Omental fat pad (tissue), 4 donors: ENCODE data around the gene TNIK. TPM values are rescaled to one million over a fixed set of nuclear protein-coding genes. Genes with fewer than 3 reads are reported as not detected.

ENCODE experiments used
- ATAC-seq: fragments of 150-250 bp; one replicate; pipeline ENCODE4 v1.9.1; 2016; ENCODE audit warnings: mild to moderate bottlenecking, moderate library complexity; ENCODE audit not compliant: low FRiP score
- DNase-seq: peaks from one replicate; pipeline ENCODE4 v3.0.0-alpha.2; 2019; ENCODE audit warnings: low spot score
- CTCF ChIP-seq, 3 donors: fragments of 450-650 bp; IDR thresholded peaks; one replicate each; pipeline ENCODE4 v1.5.1; 2016 to 2017; ENCODE audit warnings: antibody characterized with exemption in 3 of 3, mild to moderate bottlenecking in 3 of 3, moderate library complexity in 2 of 3
- total RNA-seq, 4 donors: library from RNA; depleted of rRNA; stranded (reverse); fragments of >200 nt; gene quantifications; one replicate each; pipeline ENCODE4 v1.1.0, GENCODE V29; 2016

The TNIK gene
- total RNA-seq, 4 donors from 2014 or later, result 3.9 to 12.8 (median 6.5) TPM

GRCh38 chr3:171229173-171229572, 231.0 kb downstream of the TNIK start:
- no peak for ATAC-seq
- DNase-seq, result no peak
- no peak for TF ChIP-seq CTCF (IDR thresholded peaks at IDR 0.05)

GRCh38 chr3:171228240-171228639, 232.0 kb downstream of the TNIK start:
- no peak for ATAC-seq
- no peak for TF ChIP-seq CTCF (IDR thresholded peaks at IDR 0.05)
- DNase-seq, result no peak

- ATAC-seq, result no peak
- no peak for DNase-seq
- no peak for TF ChIP-seq CTCF (IDR thresholded peaks at IDR 0.05)
Observed at GRCh38 chr3:171227828-171228227, 232.4 kb downstream of the TNIK start.

- no peak for ATAC-seq
- TF ChIP-seq CTCF (IDR thresholded peaks at IDR 0.05), result no peak
- DNase-seq, result no peak
Observed at GRCh38 chr3:171227359-171227758, 232.8 kb downstream of the TNIK start.

GRCh38 chr3:171226794-171227193, 233.4 kb downstream of the TNIK start:
- ATAC-seq, result no peak
- DNase-seq, result no peak

GRCh38 chr3:171225708-171226107, 234.5 kb downstream of the TNIK start:
- ATAC-seq (no peak), DNase-seq (no peak)
- no peak for TF ChIP-seq CTCF (IDR thresholded peaks at IDR 0.05)

More at GRCh38 chr3:171226794-171227193, 233.4 kb downstream of the TNIK start:
- no peak for TF ChIP-seq CTCF (IDR thresholded peaks at IDR 0.05)

- TF ChIP-seq CTCF (IDR thresholded peaks at IDR 0.05), result no peak
- DNase-seq, result no peak
- no peak for ATAC-seq
Observed at GRCh38 chr3:171225165-171225564, 235.0 kb downstream of the TNIK start.
